Measurements from ENCODE around the gene VPS8. TPM values are rescaled to one million over a fixed set of nuclear protein-coding genes. Genes with fewer than 3 reads are reported as not detected.

VPS8 gene
- total RNA-seq, 1 experiment from 2014 or later, result 33.8 TPM

GRCh38 chr3:184765730-184766074 is 46.3 kb upstream of the VPS8 start:
- peak; percentile 84 for DNase-seq (ENCODE audit: unreplicated experiment)

GRCh38 chr3:184766555-184767261 is 45.3 kb upstream of the VPS8 start:
- intact Hi-C loops (cut with micrococcal nuclease), result no loop called here
- H3K36me3 Mint-ChIP-seq (ENCODE audit: insufficient read depth, unreplicated experiment), result no peaks in the 10 kb centered on the region
- BruUV-seq (replicated peaks), result no TSS peak
- H3K27ac Mint-ChIP-seq (ENCODE audit: low read depth, unreplicated experiment), result peak overlapping the region; percentile 89
- DNase-seq (ENCODE audit: unreplicated experiment), result peak; percentile 93
- POLR2A ChIA-PET, result interaction anchor here (0.6 to 7.3 kb wide), 21 partner anchors 11 to 610 kb away, joined by 3 to 183 read pairs (median 8); partner anchors contain the start of genes EPHB3, MAGEF1 and VPS8
- H3K9me3 Mint-ChIP-seq (ENCODE audit: unreplicated experiment), result no peaks in the 10 kb centered on the region
- CTCF ChIA-PET, result interaction anchor here (1.1 to 4.5 kb wide), 4 partner anchors 11 to 205 kb away, joined by 3 to 38 read pairs (median 30); partner anchors contain the start of gene EPHB3
- no peak for TF ChIP-seq CTCF (IDR thresholded peaks at IDR 0.05; ENCODE audit: unreplicated experiment)
- H3K4me3 Mint-ChIP-seq (ENCODE audit: unreplicated experiment), result peak overlapping the region; percentile 59
- peaks cover 25% of the 10 kb centered on the region for H3K4me1 Mint-ChIP-seq (ENCODE audit: insufficient read depth, unreplicated experiment)
- no peaks in the 10 kb centered on the region for H3K27me3 Mint-ChIP-seq (ENCODE audit: insufficient read depth, unreplicated experiment)

More at GRCh38 chr3:184765730-184766074, 46.3 kb upstream of the VPS8 start:
- intact Hi-C loops (cut with micrococcal nuclease), result loop anchor here (1.0 kb wide), 1 partner anchor 27 kb away; no protein-coding TSS in a partner anchor
- H3K27ac Mint-ChIP-seq (ENCODE audit: low read depth, unreplicated experiment), result peak overlapping the region; percentile 89
- no peak for TF ChIP-seq CTCF (IDR thresholded peaks at IDR 0.05; ENCODE audit: unreplicated experiment)
- peaks cover 31% of the 10 kb centered on the region for H3K4me1 Mint-ChIP-seq (ENCODE audit: insufficient read depth, unreplicated experiment)
- peak overlapping the region; percentile 59 for H3K4me3 Mint-ChIP-seq (ENCODE audit: unreplicated experiment)
- H3K36me3 Mint-ChIP-seq (ENCODE audit: insufficient read depth, unreplicated experiment), result no peaks in the 10 kb centered on the region
- H3K9me3 Mint-ChIP-seq (ENCODE audit: unreplicated experiment), result no peaks in the 10 kb centered on the region
- ChIA-PET CTCF (interaction anchor here (0.7 to 4.5 kb wide), 8 partner anchors 12 to 406 kb away, joined by 3 to 38 read pairs (median 6); partner anchors contain the start of gene EPHB3), POLR2A (interaction anchor here (0.6 to 7.3 kb wide), 24 partner anchors 10 to 609 kb away, joined by 3 to 183 read pairs (median 6); partner anchors contain the start of genes EPHB3, MAGEF1 and VPS8)
- H3K27me3 Mint-ChIP-seq (ENCODE audit: insufficient read depth, unreplicated experiment), result no peaks in the 10 kb centered on the region
- no TSS peak for BruUV-seq (replicated peaks)

GRCh38 chr3:184767377-184767776 is 44.6 kb upstream of the VPS8 start:
- DNase-seq (ENCODE audit: unreplicated experiment), result no peak
- Mint-ChIP-seq H3K27ac (ENCODE audit: low read depth, unreplicated experiment) (peak overlapping the region; percentile 89), H3K4me1 (ENCODE audit: insufficient read depth, unreplicated experiment) (peaks cover 25% of the 10 kb centered on the region), H3K4me3 (ENCODE audit: unreplicated experiment) (no peak overlapping the region), H3K9me3 (ENCODE audit: unreplicated experiment) (no peaks in the 10 kb centered on the region), H3K27me3 (ENCODE audit: insufficient read depth, unreplicated experiment) (no peaks in the 10 kb centered on the region), H3K36me3 (ENCODE audit: insufficient read depth, unreplicated experiment) (no peaks in the 10 kb centered on the region)
- intact Hi-C loops (cut with micrococcal nuclease), result no loop called here
- ChIA-PET CTCF (interaction anchor here (4.0 to 4.5 kb wide), 3 partner anchors 11 to 206 kb away, joined by 26 to 38 read pairs (median 33); partner anchors contain the start of gene EPHB3), POLR2A (interaction anchor here (1.2 to 7.3 kb wide), 11 partner anchors 11 to 205 kb away, joined by 3 to 183 read pairs (median 22); partner anchors contain the start of genes EPHB3 and MAGEF1)
- BruUV-seq (replicated peaks), result no TSS peak
- no peak for TF ChIP-seq CTCF (IDR thresholded peaks at IDR 0.05; ENCODE audit: unreplicated experiment)
